GM23338 (cell line): ENCODE measurements around the gene TMEM187. TPM values are rescaled to one million over a fixed set of nuclear protein-coding genes. Genes with fewer than 3 reads are reported as not detected.
A peak's percentile ranks its signal among the peaks of the same experiment; 100 is the strongest.

Experiments used
- ATAC-seq: fragments of 200-7000 bp; cut with Tn5 transposase; 3 replicates; pipeline ENCODE4 v1.9.1; 2020
- DNase-seq: peaks from one replicate; pipeline ENCODE4 v3.0.0-alpha.2; 2015; ENCODE audit warnings: low spot score
- H2AFZ ChIP-seq: fragments of 200-600 bp; sonication (generic); 2 replicates; pipeline ENCODE4 v1.8.0; 2016; ENCODE audit warnings: antibody characterized with exemption, mild to moderate bottlenecking, moderate library complexity
- H3F3A ChIP-seq: fragments of 200-600 bp; sonication (generic); replicated peaks from 2 replicates; pipeline ENCODE4 v1.8.0; 2017; ENCODE audit warnings: antibody characterized with exemption, mixed run types, low read depth
- H3K27ac ChIP-seq: fragments of 200-600 bp; sonication (generic); 2 replicates; pipeline ENCODE4 v1.6.1; 2016; ENCODE audit warnings: low read depth
- H3K27me3 ChIP-seq: fragments of 200-600 bp; sonication (generic); 2 replicates; pipeline ENCODE4 v1.8.0; 2016; ENCODE audit warnings: mild to moderate bottlenecking, mixed run types, moderate library complexity; ENCODE audit not compliant: insufficient read depth
- H3K36me3 ChIP-seq: fragments of 200-600 bp; sonication (generic); 2 replicates; pipeline ENCODE4 v1.8.0; 2016; ENCODE audit warnings: mild to moderate bottlenecking; ENCODE audit not compliant: insufficient read depth
- H3K4me1 ChIP-seq: fragments of 200-600 bp; sonication (generic); 2 replicates; pipeline ENCODE4 v1.8.0; 2016; ENCODE audit warnings: mild to moderate bottlenecking, moderate library complexity; ENCODE audit not compliant: insufficient read depth
- H3K4me2 ChIP-seq: fragments of 200-600 bp; sonication (generic); 2 replicates; pipeline ENCODE4 v1.7.1; 2017; ENCODE audit warnings: mixed run types
- H3K4me3 ChIP-seq: fragments of 200-600 bp; sonication (generic); 2 replicates; pipeline ENCODE4 v1.6.1; 2016; ENCODE audit warnings: mixed run types
- H3K79me2 ChIP-seq: fragments of 200-600 bp; sonication (generic); replicated peaks from 2 replicates; pipeline ENCODE4 v1.8.0; 2017; ENCODE audit warnings: mild to moderate bottlenecking; ENCODE audit not compliant: insufficient read depth
- H3K9me2 ChIP-seq: fragments of 200-600 bp; sonication (generic); 2 replicates; pipeline ENCODE4 v1.8.0; 2017; ENCODE audit not compliant: insufficient read depth
- H4K20me1 ChIP-seq: fragments of 200-600 bp; sonication (generic); replicated peaks from 2 replicates; pipeline ENCODE4 v1.8.0; 2017; ENCODE audit warnings: mild to moderate bottlenecking; ENCODE audit not compliant: insufficient read depth
- H3K27ac Mint-ChIP-seq: 2 replicates; pipeline ENCODE4 v1.8.0; 2020; ENCODE audit warnings: inconsistent platforms, mild to moderate bottlenecking, moderate library complexity, mixed read lengths
- H3K27me3 Mint-ChIP-seq: 3 replicates; pipeline ENCODE4 v1.8.0; 2022; ENCODE audit warnings: low read depth, mild to moderate bottlenecking, moderate library complexity, mixed read lengths, inconsistent platforms; ENCODE audit not compliant: insufficient read depth, poor library complexity
- H3K36me3 Mint-ChIP-seq: 3 replicates; pipeline ENCODE4 v1.8.0; 2021; ENCODE audit warnings: low read depth, mild to moderate bottlenecking, inconsistent platforms, moderate library complexity, mixed read lengths
- H3K4me1 Mint-ChIP-seq: 3 replicates; pipeline ENCODE4 v1.8.0; 2020; ENCODE audit warnings: mild to moderate bottlenecking, inconsistent platforms, mixed read lengths
- H3K4me3 Mint-ChIP-seq: 3 replicates; pipeline ENCODE4 v1.8.0; 2021; ENCODE audit warnings: moderate library complexity, mild to moderate bottlenecking, inconsistent platforms, mixed read lengths
- H3K9me3 Mint-ChIP-seq: 3 replicates; pipeline ENCODE4 v1.8.0; 2020; ENCODE audit warnings: moderate library complexity, mild to moderate bottlenecking, inconsistent platforms, mixed read lengths
- CREB1 ChIP-seq: fragments of 250-450 bp; sonication (Bioruptor Pico); IDR thresholded peaks from 2 replicates; pipeline ENCODE4 v1.5.0; 2020; ENCODE audit warnings: low read depth, mild to moderate bottlenecking, moderate library complexity
- EZH2 ChIP-seq: fragments of 200-600 bp; sonication (generic); IDR thresholded peaks from one replicate; pipeline ENCODE4 v1.8.0; 2017; ENCODE audit warnings: antibody characterized with exemption, mild to moderate bottlenecking, low read depth; ENCODE audit not compliant: unreplicated experiment
- JUNB ChIP-seq: IDR thresholded peaks from one replicate; pipeline ENCODE4 v1.6.1; 2016; ENCODE audit warnings: antibody characterized with exemption; ENCODE audit not compliant: unreplicated experiment
- POLR2AphosphoS5 ChIP-seq: IDR thresholded peaks from 2 replicates; pipeline ENCODE4 v1.6.1; 2016; ENCODE audit warnings: antibody characterized with exemption, low read depth
- ZNF114 ChIP-seq: fragments of 250-450 bp; sonication (Bioruptor Pico); IDR thresholded peaks from 2 replicates; pipeline ENCODE4 v1.5.0; 2020; ENCODE audit warnings: mild to moderate bottlenecking, moderate library complexity
- polyA plus RNA-seq: library from polyadenylated mRNA; unstranded; fragments of >200 nt; fragmentation: Nextera tagmentation; extraction: Ambion mirVana; gene quantifications from 2 replicates; pipeline ENCODE4 v1.2.1, GENCODE V29; 2016
- total RNA-seq: library from RNA; depleted of rRNA; stranded (reverse); fragments of >200 nt; shearing (Covaris generic); gene quantifications from 2 replicates; pipeline ENCODE4 v1.2.3, GENCODE V29; 2014
- TF ChIP-seq, protein P1 (sequence below), 2 experiments: fragments of 200-600 bp in 1 of 2; sonication (generic) in 1 of 2; conservative IDR thresholded peaks; 2 replicates each; pipeline versions ENCODE4 v1.5.1 to v1.6.1; 2016 to 2017; ENCODE audit warnings: antibody characterized with exemption in 2 of 2, low read depth in 2 of 2, mild to moderate bottlenecking in 2 of 2, moderate library complexity in 1 of 2
- TF ChIP-seq, protein P2 (sequence below): fragments of 250-450 bp; sonication (Bioruptor Pico); IDR thresholded peaks from 2 replicates; pipeline ENCODE4 v1.5.0; 2020; ENCODE audit warnings: mild to moderate bottlenecking, moderate library complexity

The TMEM187 gene
- total and polyA plus RNA-seq, 2 experiments from 2014 or later: 2.5 to 4.4 TPM

DNA sequence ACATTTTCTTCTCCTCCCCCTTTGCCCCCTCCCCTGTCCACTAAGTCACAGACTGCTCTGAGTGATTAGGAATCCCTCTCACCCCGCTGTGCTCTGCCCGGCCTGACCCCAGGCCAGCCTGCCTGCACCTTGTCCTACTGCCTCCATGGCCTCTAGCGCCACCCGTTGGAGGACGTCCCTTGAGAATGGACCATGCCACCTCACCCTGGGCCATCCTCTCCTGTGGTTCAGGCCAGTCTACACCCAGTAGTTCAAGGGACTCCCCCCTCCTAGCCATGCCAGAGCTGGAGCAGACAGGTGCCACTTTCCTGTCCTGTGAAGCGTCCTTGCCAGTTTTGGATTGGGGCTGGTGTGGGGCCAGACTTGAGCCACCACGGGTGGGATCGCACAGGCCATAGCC is 56.9 kb downstream of the TMEM187 start:
- H3K79me2 ChIP-seq: peaks cover 5% of the 10 kb centered on the region; the same call in 1 of the 2 replicates
- no peaks in the 10 kb centered on the region for H3K9me2 ChIP-seq
- H2AFZ ChIP-seq: no peak overlapping the region
- H3K4me3 Mint-ChIP-seq: no peak overlapping the region
- TF ChIP-seq, protein P1, sequence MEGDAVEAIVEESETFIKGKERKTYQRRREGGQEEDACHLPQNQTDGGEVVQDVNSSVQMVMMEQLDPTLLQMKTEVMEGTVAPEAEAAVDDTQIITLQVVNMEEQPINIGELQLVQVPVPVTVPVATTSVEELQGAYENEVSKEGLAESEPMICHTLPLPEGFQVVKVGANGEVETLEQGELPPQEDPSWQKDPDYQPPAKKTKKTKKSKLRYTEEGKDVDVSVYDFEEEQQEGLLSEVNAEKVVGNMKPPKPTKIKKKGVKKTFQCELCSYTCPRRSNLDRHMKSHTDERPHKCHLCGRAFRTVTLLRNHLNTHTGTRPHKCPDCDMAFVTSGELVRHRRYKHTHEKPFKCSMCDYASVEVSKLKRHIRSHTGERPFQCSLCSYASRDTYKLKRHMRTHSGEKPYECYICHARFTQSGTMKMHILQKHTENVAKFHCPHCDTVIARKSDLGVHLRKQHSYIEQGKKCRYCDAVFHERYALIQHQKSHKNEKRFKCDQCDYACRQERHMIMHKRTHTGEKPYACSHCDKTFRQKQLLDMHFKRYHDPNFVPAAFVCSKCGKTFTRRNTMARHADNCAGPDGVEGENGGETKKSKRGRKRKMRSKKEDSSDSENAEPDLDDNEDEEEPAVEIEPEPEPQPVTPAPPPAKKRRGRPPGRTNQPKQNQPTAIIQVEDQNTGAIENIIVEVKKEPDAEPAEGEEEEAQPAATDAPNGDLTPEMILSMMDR (conservative IDR thresholded peaks at IDR 0.05; ENCODE audit: low read depth in 2 of 2): peak; percentile 14 to 62; a peak in 2 of 4 replicates
- no peak for TF ChIP-seq EZH2
- peak; percentile 50 for ATAC-seq
- H3K4me1 Mint-ChIP-seq: peaks cover 34% of the 10 kb centered on the region
- no peak overlapping the region for H3K27ac ChIP-seq
- H3F3A ChIP-seq: no peaks in the 10 kb centered on the region
- peaks cover 14% of the 10 kb centered on the region for H3K27me3 Mint-ChIP-seq
- H3K27ac Mint-ChIP-seq: no peak overlapping the region
- H3K36me3 Mint-ChIP-seq: peaks cover 25% of the 10 kb centered on the region; the same call in 2 of the 3 replicates
- no peaks in the 10 kb centered on the region; the same call in 1 of the 2 replicates for H3K4me1 ChIP-seq
- no peak for DNase-seq
- H3K36me3 ChIP-seq: no peaks in the 10 kb centered on the region
- no peaks in the 10 kb centered on the region for H3K9me3 Mint-ChIP-seq
- no peaks in the 10 kb centered on the region for H4K20me1 ChIP-seq
- H3K27me3 ChIP-seq: no peaks in the 10 kb centered on the region
- no peak overlapping the region for H3K4me2 ChIP-seq
- no peak overlapping the region for H3K4me3 ChIP-seq

DNA sequence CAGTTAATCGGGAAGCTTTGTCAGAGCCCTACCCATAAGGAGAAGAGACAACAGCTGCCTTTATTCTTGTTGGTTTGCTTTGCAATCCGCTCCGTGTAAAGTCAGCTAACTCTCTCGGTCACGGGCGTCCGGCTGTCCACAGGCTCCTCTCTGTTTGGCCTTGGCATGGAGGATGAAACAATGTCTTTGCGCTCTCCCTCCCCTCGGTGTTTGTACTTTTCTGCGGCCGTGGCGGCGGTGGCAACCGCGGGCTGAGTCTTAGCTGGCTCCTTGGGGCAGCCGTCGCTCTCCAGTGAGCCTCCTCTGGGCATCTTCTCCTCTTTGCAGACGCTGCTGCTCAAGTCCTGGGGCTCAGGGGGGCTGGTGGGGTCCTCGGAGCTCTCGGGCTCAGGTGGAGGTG is 57.7 kb downstream of the TMEM187 start:
- Mint-ChIP-seq H3K27ac (no peak overlapping the region), H3K4me3 (no peak overlapping the region), H3K36me3 (peaks cover 25% of the 10 kb centered on the region; the same call in 2 of the 3 replicates), H3K9me3 (no peaks in the 10 kb centered on the region), H3K27me3 (peaks cover 13% of the 10 kb centered on the region), H3K4me1 (peaks cover 40% of the 10 kb centered on the region)
- Histone ChIP-seq H4K20me1 (no peaks in the 10 kb centered on the region), H2AFZ (no peak overlapping the region), H3F3A (no peaks in the 10 kb centered on the region), H3K4me2 (no peak overlapping the region), H3K4me3 (no peak overlapping the region), H3K9me2 (no peaks in the 10 kb centered on the region), H3K36me3 (no peaks in the 10 kb centered on the region), H3K4me1 (no peaks in the 10 kb centered on the region; the same call in 1 of the 2 replicates), H3K79me2 (peaks cover 12% of the 10 kb centered on the region; the same call in 1 of the 2 replicates), H3K27me3 (no peaks in the 10 kb centered on the region), H3K27ac (no peak overlapping the region)
- no peak for ATAC-seq
- no peak for DNase-seq
- no peak for TF ChIP-seq JUNB

DNA sequence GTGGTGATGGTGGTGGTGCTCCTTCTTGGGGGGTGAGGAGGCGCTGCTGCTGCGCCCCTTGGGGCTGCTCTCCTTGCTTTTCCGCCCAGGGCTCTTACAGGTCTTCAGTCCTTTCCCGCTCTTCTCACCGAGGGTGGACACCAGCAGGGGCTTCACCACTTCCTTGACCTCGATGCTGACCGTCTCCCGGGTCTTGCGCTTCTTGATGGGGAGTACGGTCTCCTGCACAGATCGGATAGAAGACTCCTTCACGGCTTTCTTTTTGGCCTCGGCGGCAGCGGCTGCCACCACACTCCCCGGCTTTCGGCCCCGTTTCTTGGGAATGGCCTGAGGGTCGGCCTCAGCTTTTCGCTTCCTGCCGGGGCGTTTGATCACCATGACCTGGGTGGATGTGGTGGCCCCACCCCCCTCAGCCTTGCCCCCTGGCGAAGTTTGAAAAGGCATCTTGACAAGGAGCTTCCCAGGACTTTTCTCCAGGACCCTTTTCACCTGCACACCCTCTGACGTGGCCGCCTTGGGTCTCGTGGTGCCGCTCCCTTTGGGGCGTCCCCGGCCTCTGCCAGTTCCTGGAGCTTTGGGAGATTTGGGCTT is 58.3 kb downstream of the TMEM187 start:
- H3K4me3 Mint-ChIP-seq: no peak overlapping the region
- Histone ChIP-seq H3K27ac (no peak overlapping the region), H2AFZ (no peak overlapping the region), H3K4me1 (peaks cover under 1% of the 10 kb centered on the region; the same call in 1 of the 2 replicates), H3K27me3 (no peaks in the 10 kb centered on the region), H3K4me2 (no peak overlapping the region), H3K79me2 (peaks cover 17% of the 10 kb centered on the region; the same call in 1 of the 2 replicates), H4K20me1 (no peaks in the 10 kb centered on the region), H3F3A (no peaks in the 10 kb centered on the region), H3K4me3 (no peak overlapping the region), H3K36me3 (no peaks in the 10 kb centered on the region), H3K9me2 (no peaks in the 10 kb centered on the region)
- peaks cover 25% of the 10 kb centered on the region; the same call in 2 of the 3 replicates for H3K36me3 Mint-ChIP-seq
- peaks cover 34% of the 10 kb centered on the region for H3K4me1 Mint-ChIP-seq
- H3K27me3 Mint-ChIP-seq: peaks cover 13% of the 10 kb centered on the region
- no peak for ATAC-seq
- DNase-seq: no peak
- H3K27ac Mint-ChIP-seq: no peak overlapping the region
- no peaks in the 10 kb centered on the region for H3K9me3 Mint-ChIP-seq
- TF ChIP-seq, protein P2, sequence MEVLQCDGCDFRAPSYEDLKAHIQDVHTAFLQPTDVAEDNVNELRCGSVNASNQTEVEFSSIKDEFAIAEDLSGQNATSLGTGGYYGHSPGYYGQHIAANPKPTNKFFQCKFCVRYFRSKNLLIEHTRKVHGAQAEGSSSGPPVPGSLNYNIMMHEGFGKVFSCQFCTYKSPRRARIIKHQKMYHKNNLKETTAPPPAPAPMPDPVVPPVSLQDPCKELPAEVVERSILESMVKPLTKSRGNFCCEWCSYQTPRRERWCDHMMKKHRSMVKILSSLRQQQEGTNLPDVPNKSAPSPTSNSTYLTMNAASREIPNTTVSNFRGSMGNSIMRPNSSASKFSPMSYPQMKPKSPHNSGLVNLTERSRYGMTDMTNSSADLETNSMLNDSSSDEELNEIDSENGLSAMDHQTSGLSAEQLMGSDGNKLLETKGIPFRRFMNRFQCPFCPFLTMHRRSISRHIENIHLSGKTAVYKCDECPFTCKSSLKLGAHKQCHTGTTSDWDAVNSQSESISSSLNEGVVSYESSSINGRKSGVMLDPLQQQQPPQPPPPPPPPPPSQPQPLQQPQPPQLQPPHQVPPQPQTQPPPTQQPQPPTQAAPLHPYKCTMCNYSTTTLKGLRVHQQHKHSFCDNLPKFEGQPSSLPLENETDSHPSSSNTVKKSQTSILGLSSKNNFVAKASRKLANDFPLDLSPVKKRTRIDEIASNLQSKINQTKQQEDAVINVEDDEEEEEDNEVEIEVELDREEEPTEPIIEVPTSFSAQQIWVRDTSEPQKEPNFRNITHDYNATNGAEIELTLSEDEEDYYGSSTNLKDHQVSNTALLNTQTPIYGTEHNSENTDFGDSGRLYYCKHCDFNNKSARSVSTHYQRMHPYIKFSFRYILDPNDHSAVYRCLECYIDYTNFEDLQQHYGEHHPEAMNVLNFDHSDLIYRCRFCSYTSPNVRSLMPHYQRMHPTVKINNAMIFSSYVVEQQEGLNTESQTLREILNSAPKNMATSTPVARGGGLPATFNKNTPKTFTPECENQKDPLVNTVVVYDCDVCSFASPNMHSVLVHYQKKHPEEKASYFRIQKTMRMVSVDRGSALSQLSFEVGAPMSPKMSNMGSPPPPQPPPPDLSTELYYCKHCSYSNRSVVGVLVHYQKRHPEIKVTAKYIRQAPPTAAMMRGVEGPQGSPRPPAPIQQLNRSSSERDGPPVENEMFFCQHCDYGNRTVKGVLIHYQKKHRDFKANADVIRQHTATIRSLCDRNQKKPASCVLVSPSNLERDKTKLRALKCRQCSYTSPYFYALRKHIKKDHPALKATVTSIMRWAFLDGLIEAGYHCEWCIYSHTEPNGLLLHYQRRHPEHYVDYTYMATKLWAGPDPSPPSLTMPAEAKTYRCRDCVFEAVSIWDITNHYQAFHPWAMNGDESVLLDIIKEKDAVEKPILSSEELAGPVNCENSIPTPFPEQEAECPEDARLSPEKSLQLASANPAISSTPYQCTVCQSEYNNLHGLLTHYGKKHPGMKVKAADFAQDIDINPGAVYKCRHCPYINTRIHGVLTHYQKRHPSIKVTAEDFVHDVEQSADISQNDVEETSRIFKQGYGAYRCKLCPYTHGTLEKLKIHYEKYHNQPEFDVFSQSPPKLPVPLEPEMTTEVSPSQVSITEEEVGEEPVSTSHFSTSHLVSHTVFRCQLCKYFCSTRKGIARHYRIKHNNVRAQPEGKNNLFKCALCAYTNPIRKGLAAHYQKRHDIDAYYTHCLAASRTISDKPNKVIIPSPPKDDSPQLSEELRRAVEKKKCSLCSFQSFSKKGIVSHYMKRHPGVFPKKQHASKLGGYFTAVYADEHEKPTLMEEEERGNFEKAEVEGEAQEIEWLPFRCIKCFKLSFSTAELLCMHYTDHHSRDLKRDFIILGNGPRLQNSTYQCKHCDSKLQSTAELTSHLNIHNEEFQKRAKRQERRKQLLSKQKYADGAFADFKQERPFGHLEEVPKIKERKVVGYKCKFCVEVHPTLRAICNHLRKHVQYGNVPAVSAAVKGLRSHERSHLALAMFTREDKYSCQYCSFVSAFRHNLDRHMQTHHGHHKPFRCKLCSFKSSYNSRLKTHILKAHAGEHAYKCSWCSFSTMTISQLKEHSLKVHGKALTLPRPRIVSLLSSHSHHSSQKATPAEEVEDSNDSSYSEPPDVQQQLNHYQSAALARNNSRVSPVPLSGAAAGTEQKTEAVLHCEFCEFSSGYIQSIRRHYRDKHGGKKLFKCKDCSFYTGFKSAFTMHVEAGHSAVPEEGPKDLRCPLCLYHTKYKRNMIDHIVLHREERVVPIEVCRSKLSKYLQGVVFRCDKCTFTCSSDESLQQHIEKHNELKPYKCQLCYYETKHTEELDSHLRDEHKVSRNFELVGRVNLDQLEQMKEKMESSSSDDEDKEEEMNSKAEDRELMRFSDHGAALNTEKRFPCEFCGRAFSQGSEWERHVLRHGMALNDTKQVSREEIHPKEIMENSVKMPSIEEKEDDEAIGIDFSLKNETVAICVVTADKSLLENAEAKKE (CRISPR knock-in tag): no peak
- no peak for TF ChIP-seq ZNF114 (CRISPR knock-in tag)
- TF ChIP-seq POLR2AphosphoS5: no peak
- no peak for TF ChIP-seq CREB1 (CRISPR knock-in tag)
- no peak for TF ChIP-seq JUNB
